ENCODE data around the gene TNXB.
"Not testable (repeated sequence)": the region's sequence is repeated elsewhere in the genome, so short reads cannot be mapped to it uniquely, and the experiment has no call there.

Gene TNXB

DNA sequence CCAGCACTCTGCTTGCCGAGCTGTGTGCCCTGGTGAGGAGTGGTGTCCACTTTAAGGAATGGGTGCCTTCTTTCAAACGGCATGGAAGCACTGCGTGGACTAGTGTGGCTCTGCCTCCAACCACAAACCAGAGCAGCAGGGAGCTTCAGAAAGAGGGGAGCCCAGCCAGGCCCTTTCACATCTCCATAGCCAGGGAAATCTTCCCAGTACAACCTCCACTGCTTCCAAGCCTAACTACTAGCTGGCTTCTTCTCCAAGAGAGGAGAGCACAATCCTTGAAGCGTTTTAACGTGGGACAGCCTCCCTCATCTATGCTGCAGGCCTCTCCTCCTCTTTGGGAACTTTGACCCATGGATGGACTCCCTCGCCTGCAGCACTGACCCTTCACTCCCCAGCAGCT, 26.7 kb downstream of the TNXB start:
- no peak for DNase-seq

GRCh38 chr6:32081168-32081990, 27.8 kb downstream of the TNXB start:
- DNase-seq = no peak
- TF ChIP-seq GATA1 (IDR thresholded peaks at IDR 0.05; ENCODE audit: low read depth, low read length) (no peak), POLR2A (IDR thresholded peaks at IDR 0.05; ENCODE audit: low read length) (no peak)

More for the DNA sequence above, 26.7 kb downstream of the TNXB start:
- no peak for TF ChIP-seq GATA1 (IDR thresholded peaks at IDR 0.05; ENCODE audit: low read depth, low read length)

GRCh38 chr6:32079566-32080290, 29.4 kb downstream of the TNXB start:
- no peak for TF ChIP-seq POLR2A (IDR thresholded peaks at IDR 0.05; ENCODE audit: low read length)
- TF ChIP-seq GATA1 (IDR thresholded peaks at IDR 0.05; ENCODE audit: low read depth, low read length) = no peak
- DNase-seq = no peak

- no peak for DNase-seq
- TF ChIP-seq GATA1 (IDR thresholded peaks at IDR 0.05; ENCODE audit: low read depth, low read length) (no peak), POLR2A (IDR thresholded peaks at IDR 0.05; ENCODE audit: low read length) (no peak)
These were observed 32.8 kb downstream of the TNXB start for GRCh38 chr6:32076321-32076809.

DNA sequence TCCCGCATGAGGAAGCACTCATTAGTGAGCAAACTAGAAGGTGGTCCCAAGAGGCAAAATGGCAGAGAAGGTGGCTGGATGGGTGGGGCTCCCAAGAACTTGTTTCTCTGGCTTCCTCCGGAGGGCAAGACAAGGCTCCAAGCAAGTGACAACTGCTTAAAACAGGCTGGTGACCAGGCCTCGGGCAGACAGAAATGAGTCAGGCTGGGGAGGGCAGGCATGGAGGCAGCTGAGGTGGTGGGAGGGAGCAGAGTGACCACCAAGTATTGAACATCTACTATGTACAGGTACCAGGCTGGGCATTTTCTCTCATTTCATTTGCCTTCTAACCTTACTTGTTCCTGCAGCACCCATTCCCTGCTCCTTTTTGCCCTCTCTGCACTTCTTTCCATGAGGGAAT, 33.4 kb downstream of the TNXB start:
- TF ChIP-seq GATA1 (IDR thresholded peaks at IDR 0.05; ENCODE audit: low read depth, low read length) = no peak
- no peak for TF ChIP-seq POLR2A (IDR thresholded peaks at IDR 0.05; ENCODE audit: low read length)
- no peak for DNase-seq

- TF ChIP-seq GATA1 (IDR thresholded peaks at IDR 0.05; ENCODE audit: low read depth, low read length) (no peak), POLR2A (IDR thresholded peaks at IDR 0.05; ENCODE audit: low read length) (no peak)
These were observed 34.1 kb downstream of the TNXB start for GRCh38 chr6:32074996-32075532.

DNA sequence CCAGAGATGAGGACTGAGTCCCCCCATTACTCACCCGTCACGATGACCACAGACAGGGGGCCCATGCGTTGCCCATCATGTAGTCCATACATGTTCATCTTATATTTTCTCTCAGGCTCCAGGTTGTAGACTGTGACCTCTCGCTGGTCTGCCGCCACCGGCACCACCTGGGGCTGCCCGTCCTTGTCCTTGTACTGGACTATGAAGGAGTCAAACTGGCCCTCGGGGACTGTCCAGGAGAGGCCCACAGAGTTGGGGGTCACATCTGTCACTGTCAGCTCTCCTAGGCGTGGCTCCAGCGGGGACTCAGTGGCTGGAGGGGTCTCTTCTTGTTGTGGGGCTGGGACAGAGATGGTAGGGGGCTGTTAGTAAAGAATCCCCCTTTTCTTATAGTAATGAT, 35.5 kb downstream of the TNXB start:
- DNase-seq = no peak
- no peak for TF ChIP-seq POLR2A (IDR thresholded peaks at IDR 0.05; ENCODE audit: low read length)
- TF ChIP-seq GATA1 (IDR thresholded peaks at IDR 0.05; ENCODE audit: low read depth, low read length) = no peak

More at GRCh38 chr6:32074996-32075532, 34.1 kb downstream of the TNXB start:
- DNase-seq = no peak

DNA sequence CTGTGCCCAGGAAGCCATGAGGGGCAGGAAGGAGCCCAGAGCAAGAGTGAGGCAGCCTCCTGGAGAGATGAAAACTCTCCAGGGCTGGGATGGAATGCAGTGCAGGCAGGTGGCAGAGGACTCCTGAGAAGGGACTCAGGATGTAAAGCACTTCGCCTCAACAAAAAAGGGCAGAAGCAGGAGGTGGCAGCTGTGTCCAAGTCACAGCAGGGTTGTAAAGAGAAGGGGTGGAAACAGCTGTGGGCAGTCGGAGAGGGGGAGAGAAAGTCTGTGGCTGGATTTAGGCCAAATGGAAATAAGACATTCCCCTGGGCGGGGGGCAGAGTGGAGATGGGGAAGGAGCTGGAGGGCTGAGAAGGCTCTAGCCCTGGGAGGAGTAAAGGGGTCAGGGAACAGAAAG, 36.0 kb downstream of the TNXB start:
- TF ChIP-seq GATA1 (IDR thresholded peaks at IDR 0.05; ENCODE audit: low read depth, low read length) = no peak
- TF ChIP-seq POLR2A (IDR thresholded peaks at IDR 0.05; ENCODE audit: low read length) = no peak
- DNase-seq = no peak

- TF ChIP-seq POLR2A (IDR thresholded peaks at IDR 0.05; ENCODE audit: low read length) (no peak), GATA1 (IDR thresholded peaks at IDR 0.05; ENCODE audit: low read depth, low read length) (no peak)
- DNase-seq = no peak
These were observed 38.2 kb downstream of the TNXB start for GRCh38 chr6:32070814-32071543.

DNA sequence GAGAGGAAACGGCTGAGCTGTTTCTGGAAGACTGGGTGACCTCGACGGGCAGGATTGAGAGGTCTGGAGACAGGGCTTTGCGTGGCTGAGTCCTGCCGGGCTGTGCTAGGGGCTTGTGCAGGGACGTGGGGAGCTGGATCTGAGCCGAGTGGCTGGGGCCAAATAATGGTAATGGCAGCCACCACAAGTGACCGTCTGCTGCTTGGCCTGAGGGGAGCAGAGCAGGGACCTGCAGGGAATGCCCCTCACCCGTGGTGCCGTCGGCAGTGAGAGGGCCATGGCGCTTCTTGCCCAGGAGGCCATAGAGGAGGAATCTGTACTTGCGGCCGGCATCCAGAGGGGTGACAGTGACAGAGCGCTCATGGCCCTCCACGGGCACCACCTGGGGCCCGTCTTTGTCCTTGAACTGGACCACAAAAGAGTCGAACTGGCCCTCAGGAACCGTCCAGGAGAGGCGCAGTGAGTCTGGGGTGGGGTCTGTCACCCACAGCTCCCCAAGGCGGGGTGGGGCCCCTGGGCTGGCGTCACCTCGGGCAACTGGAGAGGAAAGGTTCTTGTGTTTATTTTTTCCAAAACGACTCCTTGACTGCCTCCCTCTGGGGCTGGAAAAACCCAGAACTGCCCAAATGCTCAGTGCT, 39.1 kb downstream of the TNXB start:
- DNase-seq = no peak
- no peak for TF ChIP-seq POLR2A (IDR thresholded peaks at IDR 0.05; ENCODE audit: low read length)
- TF ChIP-seq GATA1 (IDR thresholded peaks at IDR 0.05; ENCODE audit: low read depth, low read length) = no peak

GRCh38 chr6:32069460-32069859, 39.7 kb downstream of the TNXB start:
- DNase-seq = no peak

GRCh38 chr6:32068867-32069266, 40.3 kb downstream of the TNXB start:
- DNase-seq = no peak
- TF ChIP-seq POLR2A (IDR thresholded peaks at IDR 0.05; ENCODE audit: low read length) (no peak), GATA1 (IDR thresholded peaks at IDR 0.05; ENCODE audit: low read depth, low read length) (no peak)

More at GRCh38 chr6:32069460-32069859, 39.7 kb downstream of the TNXB start:
- TF ChIP-seq POLR2A (IDR thresholded peaks at IDR 0.05; ENCODE audit: low read length) (no peak), GATA1 (IDR thresholded peaks at IDR 0.05; ENCODE audit: low read depth, low read length) (no peak)

GRCh38 chr6:32068315-32068714, 40.8 kb downstream of the TNXB start:
- DNase-seq = not testable (repeated sequence)

DNA sequence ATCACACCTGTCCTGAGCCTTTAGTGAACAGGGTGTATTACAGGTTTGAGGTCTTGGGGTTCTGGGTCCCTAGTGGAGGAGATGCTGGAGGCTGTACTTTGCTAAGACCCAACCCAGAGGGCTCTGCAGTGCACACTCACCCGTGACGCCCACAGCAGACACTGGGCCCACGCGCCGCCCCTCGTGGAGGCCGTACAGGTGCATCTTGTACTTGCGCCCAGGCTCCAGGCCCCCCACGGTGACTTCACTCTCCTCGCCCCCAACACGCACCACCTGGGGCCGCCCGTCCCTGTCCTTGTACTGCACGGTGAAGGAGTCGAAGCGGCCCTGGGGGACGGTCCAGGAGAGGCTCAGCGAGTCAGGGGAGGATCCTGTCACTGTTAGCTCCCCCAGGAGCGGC, 41.6 kb downstream of the TNXB start:
- not testable (repeated sequence) for DNase-seq

Measured in erythroblast (primary cell).